Right lobe of liver (tissue), 6 donors: ENCODE results near the gene JPT2. TPM values are rescaled to one million over a fixed set of nuclear protein-coding genes. Genes with fewer than 3 reads are reported as not detected.
"Not testable (repeated sequence)": the region's sequence is repeated elsewhere in the genome, so short reads cannot be mapped to it uniquely, and the experiment has no call there.

ENCODE experiments used
- ATAC-seq, 4 donors: fragments of 200-7000 bp; cut with Tn5 transposase; one replicate each; pipeline ENCODE4 v1.9.1; 2020; ENCODE audit warnings: mild to moderate bottlenecking in 4 of 4, moderate library complexity in 4 of 4
- DNase-seq, 3 donors: peaks; one replicate each; pipeline ENCODE4 v3.0.0-alpha.2; 2020
- H3K27ac ChIP-seq, 3 donors: fragments of 200-600 bp; one replicate each; pipeline ENCODE4 v1.8.0; 2022
- H3K27me3 ChIP-seq, 2 donors: fragments of 200-600 bp; one replicate each; pipeline ENCODE4 v1.8.0; 2022
- H3K36me3 ChIP-seq, 4 donors: fragments of 200-600 bp; sonication (generic) in 1 of 4; one replicate each; pipeline versions ENCODE4 v1.5.1 to v1.8.0; 2017 to 2022; ENCODE audit warnings: control low read depth in 1 of 4
- H3K4me1 ChIP-seq, 4 donors: fragments of 200-600 bp; sonication (generic) in 1 of 4; one replicate each; pipeline versions ENCODE4 v1.5.1 to v1.8.0; 2017 to 2022; ENCODE audit warnings: control low read depth in 1 of 4
- H3K4me3 ChIP-seq, 3 donors: fragments of 200-600 bp; one replicate each; pipeline ENCODE4 v1.8.0; 2022
- H3K9me3 ChIP-seq, 4 donors: fragments of 200-600 bp; sonication (generic) in 1 of 4; one replicate each; pipeline versions ENCODE4 v1.5.1 to v1.8.0; 2017 to 2022; ENCODE audit warnings: control low read depth in 1 of 4
- POLR2A ChIP-seq: fragments of 450-650 bp; IDR thresholded peaks from one replicate; pipeline ENCODE4 v1.6.1; 2017; ENCODE audit warnings: antibody characterized with exemption, mild to moderate bottlenecking
- WGBS: methylation state at CpG from one replicate; pipeline ENCODE4 v1.1.6; 2018; ENCODE audit warnings: low coverage, low lambda C conversion rate; ENCODE audit not compliant: insufficient coverage; ENCODE audit errors: missing lambda C conversion rate; 5-methylcytosine and 5-hydroxymethylcytosine counted together
- intact Hi-C, 2 donors: fragments of 100-400 bp; cut with DNase I; formaldehyde crosslinking; loops; one replicate each; pipeline versions ENCODE4 v1.11.2 to v1.14.1; 2022
- total RNA-seq, 6 experiments: library from RNA; depleted of rRNA in 2 of 6; stranded (reverse); fragments of >200 nt in 2 of 6; fragmentation: NEBNext Ultra II Directional in 3 of 6; extraction: Animal tissue kit (Norgen Biotek cat#: 25700) in 3 of 6; gene quantifications; one replicate each; pipeline versions ENCODE4 v1.1.0 to v1.2.4, GENCODE V29; 2016 to 2023
- TF ChIP-seq, protein P1 (sequence below), 4 donors: fragments of 200-600 bp in 3 of 4; fragments of 450-650 bp in 1 of 4; IDR thresholded peaks; one replicate each; pipeline versions ENCODE4 v1.5.1 to v1.8.0; 2016 to 2022; ENCODE audit warnings: antibody characterized with exemption in 4 of 4, mild to moderate bottlenecking in 2 of 4
- donor health status: DM: no; HTN: yes; CAD: no.
- donor health status: DM: no; HTN: no; CAD: no.
- donor health status: DM: no; HTN: no; CAD: no.
- donor health status: DM: no; HTN: yes; CAD: no.
- donor health status: DM: no; HTN: yes; CAD: no.

The JPT2 gene
- total RNA-seq, 6 experiments from 2014 or later: 31.0 to 47.7 (median 38.7) TPM

DNA sequence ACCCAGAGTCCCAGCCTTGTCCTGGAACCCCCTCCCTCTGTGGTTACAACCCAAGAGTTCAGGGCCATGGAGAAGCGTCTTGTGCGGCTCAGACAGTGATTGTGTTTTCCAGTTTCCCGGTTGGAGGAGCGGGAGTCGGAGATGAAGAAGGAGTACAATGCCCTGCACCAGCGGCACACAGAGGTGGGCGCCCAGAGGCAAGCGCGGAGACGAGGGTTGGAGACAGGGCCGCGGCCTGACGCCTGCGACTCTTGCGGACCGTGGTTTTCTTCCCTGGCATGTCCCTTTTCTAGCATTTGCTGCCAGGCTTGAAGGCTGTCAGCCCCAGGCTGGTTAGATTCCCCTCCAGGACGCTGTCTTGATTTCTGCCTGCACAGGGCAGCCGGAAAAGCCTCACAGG is 50.9 kb downstream of the JPT2 start:
- ATAC-seq (no peak), DNase-seq (no peak)
- H3K4me1 ChIP-seq: no peaks in the 10 kb centered on the region
- H3K36me3 ChIP-seq: peaks cover 0 to 34% (median 5%) of the 10 kb centered on the region in 4 donors
- H3K9me3 ChIP-seq: no peaks in the 10 kb centered on the region
- intact Hi-C loops: no loop called here
- no peak overlapping the region for H3K4me3 ChIP-seq
- H3K27me3 ChIP-seq: no peaks in the 10 kb centered on the region
- no peak overlapping the region for H3K27ac ChIP-seq
- WGBS: 98% methylated on average over 10 of the region's 18 CpGs
- TF ChIP-seq, protein P1, sequence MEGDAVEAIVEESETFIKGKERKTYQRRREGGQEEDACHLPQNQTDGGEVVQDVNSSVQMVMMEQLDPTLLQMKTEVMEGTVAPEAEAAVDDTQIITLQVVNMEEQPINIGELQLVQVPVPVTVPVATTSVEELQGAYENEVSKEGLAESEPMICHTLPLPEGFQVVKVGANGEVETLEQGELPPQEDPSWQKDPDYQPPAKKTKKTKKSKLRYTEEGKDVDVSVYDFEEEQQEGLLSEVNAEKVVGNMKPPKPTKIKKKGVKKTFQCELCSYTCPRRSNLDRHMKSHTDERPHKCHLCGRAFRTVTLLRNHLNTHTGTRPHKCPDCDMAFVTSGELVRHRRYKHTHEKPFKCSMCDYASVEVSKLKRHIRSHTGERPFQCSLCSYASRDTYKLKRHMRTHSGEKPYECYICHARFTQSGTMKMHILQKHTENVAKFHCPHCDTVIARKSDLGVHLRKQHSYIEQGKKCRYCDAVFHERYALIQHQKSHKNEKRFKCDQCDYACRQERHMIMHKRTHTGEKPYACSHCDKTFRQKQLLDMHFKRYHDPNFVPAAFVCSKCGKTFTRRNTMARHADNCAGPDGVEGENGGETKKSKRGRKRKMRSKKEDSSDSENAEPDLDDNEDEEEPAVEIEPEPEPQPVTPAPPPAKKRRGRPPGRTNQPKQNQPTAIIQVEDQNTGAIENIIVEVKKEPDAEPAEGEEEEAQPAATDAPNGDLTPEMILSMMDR (IDR thresholded peaks at IDR 0.05): no peak
- TF ChIP-seq POLR2A: no peak

DNA sequence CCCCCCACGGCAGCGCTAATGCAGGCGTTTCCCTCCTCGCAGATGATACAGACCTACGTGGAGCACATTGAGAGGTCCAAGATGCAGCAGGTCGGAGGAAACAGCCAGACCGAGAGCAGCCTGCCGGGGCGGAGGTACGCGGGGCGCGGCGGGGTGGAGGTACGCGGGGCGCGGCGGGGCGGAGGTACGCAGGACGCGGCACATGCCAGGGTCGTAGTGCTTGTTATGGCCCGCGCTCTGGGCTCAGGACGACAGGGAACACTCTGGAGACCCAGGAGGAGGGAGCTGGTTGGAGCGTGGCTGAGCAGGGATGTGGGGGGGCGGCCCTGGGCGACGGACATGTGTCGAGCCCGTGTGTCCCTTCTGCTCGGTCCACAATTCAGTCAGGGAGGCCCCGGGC is 51.4 kb downstream of the JPT2 start:
- DNase-seq (no peak), ATAC-seq (no peak)
- intact Hi-C loops: no loop called here
- no peak for TF ChIP-seq POLR2A
- TF ChIP-seq, protein P1 (IDR thresholded peaks at IDR 0.05): no peak
- Histone ChIP-seq H3K27me3 (no peaks in the 10 kb centered on the region), H3K27ac (no peak overlapping the region), H3K4me1 (no peaks in the 10 kb centered on the region), H3K36me3 (peaks cover 0 to 38% (median 8%) of the 10 kb centered on the region in 4 donors), H3K4me3 (no peak overlapping the region), H3K9me3 (no peaks in the 10 kb centered on the region)
- WGBS: 76% methylated on average over 5 of the region's 35 CpGs

DNA sequence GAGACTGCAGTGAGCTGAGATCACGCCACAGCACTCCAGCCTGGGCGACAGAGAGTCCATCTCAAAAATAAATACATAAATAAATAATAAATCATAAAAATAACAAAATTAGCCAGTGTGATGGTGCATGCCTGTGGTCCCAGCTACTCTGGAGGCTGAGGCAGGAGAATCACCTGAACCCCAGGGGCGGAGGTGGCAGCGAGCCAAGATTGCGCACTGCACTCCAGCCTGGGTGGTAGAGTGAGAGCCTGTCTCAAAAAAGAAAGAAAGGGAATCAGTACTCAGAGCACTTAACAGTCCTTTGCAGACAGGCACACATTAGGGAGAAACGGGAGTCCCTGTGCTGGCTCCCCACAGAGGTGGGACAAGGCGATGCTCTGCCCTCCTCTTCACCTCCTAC is 53.0 kb downstream of the JPT2 start:
- TF ChIP-seq, protein P1 (IDR thresholded peaks at IDR 0.05): no peak
- TF ChIP-seq POLR2A: no peak
- 88% methylated on average over 5 of the region's 7 CpGs for WGBS
- no peaks in the 10 kb centered on the region for H3K4me1 ChIP-seq
- H3K4me3 ChIP-seq: no peak overlapping the region
- DNase-seq (no peak), ATAC-seq (no peak)
- peaks cover 0 to 36% (median 8%) of the 10 kb centered on the region in 4 donors for H3K36me3 ChIP-seq
- H3K27me3 ChIP-seq: no peaks in the 10 kb centered on the region
- H3K9me3 ChIP-seq: no peaks in the 10 kb centered on the region
- H3K27ac ChIP-seq: no peak overlapping the region
- intact Hi-C loops: no loop called here

DNA sequence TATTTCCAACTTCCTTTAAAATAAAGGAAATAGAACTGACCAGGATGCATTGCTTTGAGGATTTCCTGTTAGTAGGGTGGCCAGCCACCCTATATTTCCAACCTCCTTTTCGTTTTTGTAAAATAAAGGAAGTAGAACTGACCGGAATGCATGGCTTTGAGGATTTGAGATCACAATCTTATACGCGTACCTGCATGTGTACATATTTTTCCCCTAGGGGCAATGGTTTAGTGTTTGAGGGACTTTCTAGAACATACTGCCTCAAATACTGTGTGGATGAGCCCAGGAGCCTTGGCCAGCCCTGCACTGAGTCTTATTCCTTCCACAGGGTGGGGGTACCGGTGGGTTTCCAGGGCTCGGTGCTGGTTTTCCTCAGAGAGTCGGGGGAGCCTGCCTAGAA is 53.5 kb downstream of the JPT2 start:
- DNase-seq: no peak
- Histone ChIP-seq H3K27ac (no peak overlapping the region), H3K9me3 (no peaks in the 10 kb centered on the region), H3K27me3 (no peaks in the 10 kb centered on the region), H3K4me3 (no peak overlapping the region), H3K36me3 (peaks cover 0 to 30% (median 8%) of the 10 kb centered on the region in 4 donors), H3K4me1 (no peaks in the 10 kb centered on the region)
- 73% methylated on average over 4 of the region's 7 CpGs for WGBS
- intact Hi-C loops: no loop called here
- TF ChIP-seq POLR2A: no peak
- TF ChIP-seq, protein P1 (IDR thresholded peaks at IDR 0.05): no peak
- no peak for ATAC-seq

DNA sequence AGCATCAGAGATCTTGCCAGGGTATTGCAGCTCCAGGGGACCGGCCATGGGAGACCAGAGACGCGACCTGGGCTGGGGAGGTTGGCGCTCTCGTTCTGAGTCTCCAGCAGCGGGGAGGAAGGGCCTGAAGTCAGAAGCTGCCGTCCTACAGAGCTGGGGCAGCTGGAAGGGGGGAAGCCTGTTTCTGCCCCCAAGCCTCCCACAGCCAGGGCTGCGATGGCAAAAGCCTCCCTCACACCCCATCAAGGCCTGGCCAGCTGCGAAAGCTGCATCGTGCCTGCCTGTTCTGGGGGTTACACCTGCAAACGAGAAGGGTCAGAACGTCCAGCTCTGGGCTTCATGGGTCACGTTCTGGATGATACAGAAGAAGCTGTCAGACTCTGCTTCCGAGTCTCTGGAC is 54.0 kb downstream of the JPT2 start:
- Histone ChIP-seq H3K36me3 (peaks cover 0 to 29% (median 8%) of the 10 kb centered on the region in 4 donors), H3K27ac (no peak overlapping the region), H3K4me1 (no peaks in the 10 kb centered on the region), H3K4me3 (no peak overlapping the region), H3K9me3 (no peaks in the 10 kb centered on the region), H3K27me3 (no peaks in the 10 kb centered on the region)
- 100% methylated on average over 2 of the region's 14 CpGs for WGBS
- intact Hi-C loops: no loop called here
- DNase-seq (no peak), ATAC-seq (no peak)
- TF ChIP-seq, protein P1 (IDR thresholded peaks at IDR 0.05): no peak
- TF ChIP-seq POLR2A: no peak

DNA sequence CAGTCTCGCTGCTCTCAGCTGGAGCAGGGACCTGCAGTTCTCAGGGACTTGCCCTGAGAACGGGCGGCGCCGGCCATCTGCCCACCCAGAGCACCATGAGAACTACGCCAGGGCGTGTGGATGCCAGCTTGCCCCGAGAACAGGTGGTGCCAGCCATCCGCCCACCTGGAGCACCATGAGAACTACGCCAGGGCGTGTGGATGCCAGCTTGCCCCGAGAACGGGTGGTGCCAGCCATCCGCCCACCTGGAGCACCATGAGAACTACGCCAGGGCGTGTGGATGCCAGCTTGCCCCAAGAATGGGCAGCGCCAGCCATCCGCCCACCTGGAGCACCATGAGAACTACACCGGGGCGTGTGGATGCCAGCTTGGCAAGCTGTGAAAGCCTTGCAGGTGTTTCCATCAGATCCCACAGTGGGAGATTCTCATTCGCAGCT is 54.5 kb downstream of the JPT2 start:
- H3K4me1 ChIP-seq, DNase-seq, H3K9me3 ChIP-seq, H3K27me3 ChIP-seq, H3K4me3 ChIP-seq, intact Hi-C loops, H3K27ac ChIP-seq, ATAC-seq: not testable (repeated sequence)
- H3K36me3 ChIP-seq: peaks cover 0 to 29% (median 8%) of the 10 kb centered on the region in 4 donors
- WGBS: no CpG with 5 or more reads among the region's 21 CpGs
